SK-N-SH (cell line): ENCODE data around the gene ZNF469. TPM values are rescaled to one million over a fixed set of nuclear protein-coding genes. Genes with fewer than 3 reads are reported as not detected.
A peak's percentile ranks its signal among the peaks of the same experiment; 100 is the strongest.

Source experiments
- CTCF ChIA-PET: fragments of 300-600, 350-600 bp; formaldehyde crosslinking; extraction: SDS; loops from one replicate; lab custom pipeline; 2021; lab: Yijun Ruan, JAX
- POLR2A ChIA-PET: fragments of 350-600 bp; sonication (Branson Sonifier 250); formaldehyde crosslinking; extraction: SDS; loops from one replicate; lab custom pipeline; 2020; ENCODE audit warnings: antibody characterized with exemption, inconsistent platforms; lab: Yijun Ruan, JAX
- DNase-seq: peaks from one replicate; pipeline ENCODE4 v3.0.0; 2012
- H2AFZ ChIP-seq: fragments of 200-600 bp; sonication (generic); 2 replicates; pipeline ENCODE4 v1.8.1; 2016; ENCODE audit warnings: antibody characterized with exemption, mild to moderate bottlenecking, low read depth
- H3F3A ChIP-seq: fragments of 200-600 bp; sonication (generic); replicated peaks from 2 replicates; pipeline ENCODE3; 2016; ENCODE audit warnings: antibody characterized with exemption, mild to moderate bottlenecking; ENCODE audit not compliant: insufficient read depth
- H3K27ac ChIP-seq, 2 experiments: fragments of 200-500 bp in 1 of 2; fragments of 200-600 bp in 1 of 2; sonication (Bioruptor generic) in 1 of 2; sonication (generic), shearing (Covaris generic) in 1 of 2; 2 replicates each; pipeline versions ENCODE4 v1.5.1 to v1.6.1; 2014 to 2016; ENCODE audit warnings: low read depth in 2 of 2, inconsistent platforms in 1 of 2, low read length in 1 of 2, mild to moderate bottlenecking in 1 of 2, mixed read lengths in 1 of 2
- H3K27me3 ChIP-seq: fragments of 200-600 bp; sonication (generic), shearing (Covaris generic); 2 replicates; pipeline ENCODE4 v1.6.1; 2016; ENCODE audit warnings: mixed run types; ENCODE audit not compliant: insufficient read depth
- H3K36me3 ChIP-seq, 2 experiments: fragments of 200-500 bp in 1 of 2; fragments of 200-600 bp in 1 of 2; sonication (Bioruptor generic) in 1 of 2; sonication (generic) in 1 of 2; replicated peaks in 1 of 2; 2 replicates each; pipeline versions ENCODE3 to v1.5.1; 2014 to 2016; ENCODE audit warnings: low read length in 1 of 2, mild to moderate bottlenecking in 1 of 2; ENCODE audit not compliant: insufficient read depth in 2 of 2, control insufficient read depth in 1 of 2
- H3K4me1 ChIP-seq, 2 experiments: fragments of 200-500 bp in 1 of 2; fragments of 200-600 bp in 1 of 2; sonication (Bioruptor generic) in 1 of 2; sonication (generic), shearing (Covaris generic) in 1 of 2; 2 replicates each; pipeline versions ENCODE4 v1.5.1 to v1.6.1; 2014 to 2016; ENCODE audit warnings: low read depth in 1 of 2, low read length in 1 of 2, mixed run types in 1 of 2; ENCODE audit not compliant: insufficient read depth in 2 of 2, control insufficient read depth in 1 of 2
- H3K4me2 ChIP-seq: fragments of 200-600 bp; sonication (generic), shearing (Covaris generic); 2 replicates; pipeline ENCODE4 v1.6.1; 2017; ENCODE audit warnings: mixed run types
- H3K4me3 ChIP-seq, 2 experiments: fragments of 200-500 bp in 1 of 2; fragments of 200-600 bp in 1 of 2; sonication (Bioruptor generic) in 1 of 2; sonication (generic), shearing (Covaris generic) in 1 of 2; 2 replicates each; pipeline versions ENCODE4 v1.5.1 to v1.8.1; 2014 to 2016; ENCODE audit warnings: low read depth in 2 of 2, inconsistent platforms in 1 of 2, low read length in 1 of 2, mild to moderate bottlenecking in 1 of 2, mixed read lengths in 1 of 2, moderate library complexity in 1 of 2
- H3K79me2 ChIP-seq: fragments of 200-600 bp; sonication (generic); 2 replicates; pipeline ENCODE4 v1.8.1; 2017; ENCODE audit warnings: mild to moderate bottlenecking; ENCODE audit not compliant: insufficient read depth
- H3K9ac ChIP-seq: fragments of 200-600 bp; sonication (generic); 2 replicates; pipeline ENCODE4 v1.6.1; 2017; ENCODE audit warnings: mixed run types
- H3K9me2 ChIP-seq: fragments of 200-600 bp; sonication (generic); 2 replicates; pipeline ENCODE4 v1.6.1; 2017; ENCODE audit warnings: mixed run types
- H3K9me3 ChIP-seq: fragments of 200-600 bp; sonication (generic); 2 replicates; pipeline ENCODE4 v1.6.1; 2017; ENCODE audit warnings: mixed run types, mild to moderate bottlenecking, moderate library complexity
- H4K20me1 ChIP-seq: fragments of 200-600 bp; sonication (generic); 2 replicates; pipeline ENCODE4 v1.6.1; 2017; ENCODE audit warnings: mild to moderate bottlenecking, mixed run types; ENCODE audit not compliant: insufficient read depth
- EP300 ChIP-seq, 2 experiments: IDR thresholded peaks; 2 replicates each; pipeline versions ENCODE4 v1.4.0 to v1.6.1; 2012; ENCODE audit warnings: borderline replicate concordance in 1 of 2, low read depth in 1 of 2, low read length in 1 of 2
- FOXM1 ChIP-seq: IDR thresholded peaks from 2 replicates; pipeline ENCODE4 v1.4.0; 2012; ENCODE audit warnings: low read depth, mild to moderate bottlenecking
- GABPA ChIP-seq: IDR thresholded peaks from 2 replicates; pipeline ENCODE4 v1.4.0; 2012; ENCODE audit warnings: low read depth, mild to moderate bottlenecking
- GATA2 ChIP-seq: sonication (generic); formaldehyde crosslinking; IDR thresholded peaks from 2 replicates; pipeline ENCODE4 v1.5.0; 2020; ENCODE audit warnings: mild to moderate bottlenecking, missing genetic modification reagents
- JUND ChIP-seq: IDR thresholded peaks from 2 replicates; pipeline ENCODE4 v1.4.0; 2012
- MAX ChIP-seq: IDR thresholded peaks from 2 replicates; pipeline ENCODE4 v1.4.0; 2012; ENCODE audit warnings: low read depth
- MXI1 ChIP-seq: IDR thresholded peaks from 2 replicates; pipeline ENCODE4 v1.6.1; 2012; ENCODE audit warnings: mild to moderate bottlenecking, low read depth, low read length, improper control_type of control experiment
- RCOR1 ChIP-seq: fragments of 150-350 bp; IDR thresholded peaks from 2 replicates; pipeline ENCODE4 v1.6.1; 2017; ENCODE audit warnings: antibody characterized with exemption, low read length
- REST ChIP-seq: IDR thresholded peaks from 2 replicates; pipeline ENCODE4 v1.6.1; 2012; ENCODE audit warnings: mild to moderate bottlenecking, low read depth, low read length, moderate library complexity
- RFX5 ChIP-seq: IDR thresholded peaks from 2 replicates; pipeline ENCODE4 v1.6.1; 2012; ENCODE audit warnings: mild to moderate bottlenecking, improper control_type of control experiment, low read length
- RXRA ChIP-seq: IDR thresholded peaks from 2 replicates; pipeline ENCODE4 v1.4.0; 2012; ENCODE audit warnings: low read depth, mild to moderate bottlenecking, borderline replicate concordance
- SIN3A ChIP-seq: IDR thresholded peaks from 2 replicates; pipeline ENCODE4 v1.6.1; 2012; ENCODE audit warnings: low read depth, mild to moderate bottlenecking, low read length, moderate library complexity, borderline replicate concordance
- USF1 ChIP-seq: IDR thresholded peaks from 2 replicates; pipeline ENCODE4 v1.4.0; 2012; ENCODE audit warnings: low read depth, borderline replicate concordance
- YY1 ChIP-seq: IDR thresholded peaks from 2 replicates; pipeline ENCODE4 v1.4.0; 2012; ENCODE audit warnings: low read depth, mild to moderate bottlenecking
- ZBTB33 ChIP-seq: IDR thresholded peaks from 2 replicates; pipeline ENCODE4 v1.4.0; 2012; ENCODE audit warnings: low read depth, borderline replicate concordance
- WGBS: methylation state at CpG from one replicate; pipeline ENCODE4 v1.1.6; 2017; ENCODE audit warnings: low lambda C conversion rate; 5-methylcytosine and 5-hydroxymethylcytosine counted together
- polyA plus RNA-seq, 3 experiments: library from polyadenylated mRNA; depleted of rRNA; stranded (reverse); fragments of >200 nt; gene quantifications; 2 replicates each; pipeline ENCODE4 v1.2.3, GENCODE V29; 2012

Gene ZNF469
- polyA plus RNA-seq, 1 of the 3 experiments (the other 2 are of a cell fraction) = 0.56 TPM

GRCh38 chr16:88348377-88349152 is 34.2 kb upstream of the ZNF469 start:
- Histone ChIP-seq H3K9me2 (no peaks in the 10 kb centered on the region), H3K79me2 (no peaks in the 10 kb centered on the region), H3K9ac (no peak overlapping the region), H3K27ac (no peak overlapping the region), H4K20me1 (no peaks in the 10 kb centered on the region)
- TF ChIP-seq SIN3A = no peak
- no peak for TF ChIP-seq EP300 (IDR thresholded peaks at IDR 0.05; ENCODE audit: borderline replicate concordance in 1 of 2, low read depth in 1 of 2, low read length in 1 of 2)
- TF ChIP-seq GATA2 (CRISPR knock-in tag) = no peak
- no peak for TF ChIP-seq USF1
- TF ChIP-seq RCOR1 = no peak
- TF ChIP-seq MAX = no peak
- TF ChIP-seq ZBTB33 = no peak
- no peak for TF ChIP-seq RXRA
- no peak for TF ChIP-seq RFX5
- TF ChIP-seq REST = no peak
- no peak for TF ChIP-seq FOXM1
- TF ChIP-seq JUND = no peak
- TF ChIP-seq GABPA = no peak
- TF ChIP-seq MXI1 = no peak
- TF ChIP-seq YY1 = no peak
- TF ChIP-seq, all 33 proteins: peak for 0
- H3K9me3 ChIP-seq = no peaks in the 10 kb centered on the region
- no peaks in the 10 kb centered on the region; a peak in 1 of 4 replicates for H3K4me1 ChIP-seq
- no peak overlapping the region for H2AFZ ChIP-seq
- H3K4me3 ChIP-seq = no peak overlapping the region
- no peaks in the 10 kb centered on the region for H3K36me3 ChIP-seq
- H3K4me2 ChIP-seq = no peak overlapping the region
- DNase-seq = peak; percentile 33
- POLR2A ChIA-PET = no interaction called here
- no peaks in the 10 kb centered on the region for H3K27me3 ChIP-seq
- WGBS = 85% methylated on average over 16 of the region's 25 CpGs
- no peaks in the 10 kb centered on the region for H3F3A ChIP-seq
- CTCF ChIA-PET = interaction anchor here (0.6 kb wide), 1 partner anchor 27 kb away, joined by 3 read pairs; no protein-coding TSS in a partner anchor
